AG04450 (cell line): ENCODE measurements around the gene INPP5D. TPM values are rescaled to one million over a fixed set of nuclear protein-coding genes. Genes with fewer than 3 reads are reported as not detected.

ENCODE experiments used
- CTCF ChIA-PET: fragments of 300-600, 350-600 bp; formaldehyde crosslinking; extraction: SDS; loops from one replicate; lab custom pipeline; 2022; ENCODE audit warnings: antibody characterized with exemption, inconsistent platforms; lab: Charles Lee
- POLR2A ChIA-PET: fragments of 350-600 bp; formaldehyde crosslinking; extraction: SDS; loops from one replicate; lab custom pipeline; 2021; ENCODE audit warnings: antibody characterized with exemption, inconsistent platforms; lab: Yijun Ruan, JAX
- DNase-seq: peaks from one replicate; pipeline ENCODE4 v3.0.0-alpha.2; 2011; ENCODE audit warnings: low read depth, low spot score
- H3K27ac ChIP-seq: one replicate; pipeline ENCODE4 v1.5.1; 2012; ENCODE audit warnings: low read depth, low read length, control low read depth
- H3K27me3 ChIP-seq: one replicate; pipeline ENCODE4 v1.6.0; 2012; ENCODE audit warnings: low read length; ENCODE audit not compliant: control insufficient read depth, insufficient read depth
- H3K4me3 ChIP-seq: 2 replicates; pipeline ENCODE4 v1.5.1; 2011; ENCODE audit warnings: mild to moderate bottlenecking, low read depth, low read length, control low read depth
- H3K9me3 ChIP-seq: 2 replicates; pipeline ENCODE4 v1.5.1; 2012; ENCODE audit warnings: low read length; ENCODE audit not compliant: control insufficient read depth, insufficient read depth
- CTCF ChIP-seq: IDR thresholded peaks from 2 replicates; pipeline ENCODE4 v1.5.1; 2011; ENCODE audit warnings: low read depth, low read length, control low read depth, inconsistent platforms
- polyA plus RNA-seq: library from polyadenylated mRNA; depleted of rRNA; stranded (reverse); fragments of >200 nt; gene quantifications from 2 replicates; pipeline ENCODE4 v1.2.3, GENCODE V29; 2011

Gene INPP5D
- polyA plus RNA-seq, 1 experiment, result 0.43 TPM

- no peak for DNase-seq
- Histone ChIP-seq H3K9me3 (no peaks in the 10 kb centered on the region; the same call in 1 of the 2 replicates), H3K4me3 (no peak overlapping the region), H3K27me3 (peaks cover 30% of the 10 kb centered on the region), H3K27ac (no peak overlapping the region)
- no peak for TF ChIP-seq CTCF
- ChIA-PET CTCF (no interaction called here), POLR2A (interaction anchor here (0.7 kb wide), 1 partner anchor 11 kb away, joined by 4 read pairs; no protein-coding TSS in a partner anchor)
These were observed 152.9 kb downstream of the INPP5D start for GRCh38 chr2:233213011-233213410.

GRCh38 chr2:233213975-233214374 is 153.8 kb downstream of the INPP5D start:
- no peak overlapping the region for H3K27ac ChIP-seq
- TF ChIP-seq CTCF, result no peak
- ChIA-PET POLR2A (no interaction called here), CTCF (no interaction called here)
- H3K4me3 ChIP-seq, result no peak overlapping the region
- DNase-seq, result no peak
- peaks cover 20% of the 10 kb centered on the region for H3K27me3 ChIP-seq
- H3K9me3 ChIP-seq, result no peaks in the 10 kb centered on the region; the same call in 1 of the 2 replicates

GRCh38 chr2:233217892-233218377 is 157.8 kb downstream of the INPP5D start:
- H3K27me3 ChIP-seq, result peaks cover 5% of the 10 kb centered on the region
- no peak overlapping the region for H3K27ac ChIP-seq
- no peak overlapping the region for H3K4me3 ChIP-seq
- ChIA-PET POLR2A (no interaction called here), CTCF (interaction anchor here (1.1 kb wide), 1 partner anchor 33 kb away, joined by 4 read pairs; no protein-coding TSS in a partner anchor)
- no peaks in the 10 kb centered on the region; the same call in 1 of the 2 replicates for H3K9me3 ChIP-seq
- no peak for TF ChIP-seq CTCF
- DNase-seq, result no peak

- Histone ChIP-seq H3K27ac (no peak overlapping the region), H3K27me3 (peaks cover 5% of the 10 kb centered on the region), H3K4me3 (no peak overlapping the region), H3K9me3 (no peaks in the 10 kb centered on the region)
- no peak for TF ChIP-seq CTCF
- DNase-seq, result no peak
- CTCF ChIA-PET, result no interaction called here
- POLR2A ChIA-PET, result no interaction called here
These were observed 158.7 kb downstream of the INPP5D start for GRCh38 chr2:233218836-233219235.

- DNase-seq, result no peak
- Histone ChIP-seq H3K9me3 (no peaks in the 10 kb centered on the region), H3K27ac (no peak overlapping the region), H3K4me3 (no peak overlapping the region), H3K27me3 (no peaks in the 10 kb centered on the region)
- POLR2A ChIA-PET, result no interaction called here
- TF ChIP-seq CTCF, result no peak
- CTCF ChIA-PET, result no interaction called here
These were observed 159.7 kb downstream of the INPP5D start for GRCh38 chr2:233219848-233220247.
